Omental fat pad (tissue), 4 donors: ENCODE results near the gene PCDHGA9. TPM values are rescaled to one million over a fixed set of nuclear protein-coding genes. Genes with fewer than 3 reads are reported as not detected.
"Not testable (repeated sequence)": the region's sequence is repeated elsewhere in the genome, so short reads cannot be mapped to it uniquely, and the experiment has no call there.

Experiments used
- ATAC-seq: fragments of 150-250 bp; one replicate; pipeline ENCODE4 v1.9.1; 2016; ENCODE audit warnings: mild to moderate bottlenecking, moderate library complexity; ENCODE audit not compliant: low FRiP score
- DNase-seq: peaks from one replicate; pipeline ENCODE4 v3.0.0-alpha.2; 2019; ENCODE audit warnings: low spot score
- total RNA-seq, 4 donors: library from RNA; depleted of rRNA; stranded (reverse); fragments of >200 nt; gene quantifications; one replicate each; pipeline ENCODE4 v1.1.0, GENCODE V29; 2016
- TF ChIP-seq, protein P1 (sequence below), 3 donors: fragments of 450-650 bp; IDR thresholded peaks; one replicate each; pipeline ENCODE4 v1.5.1; 2016 to 2017; ENCODE audit warnings: antibody characterized with exemption in 3 of 3, mild to moderate bottlenecking in 3 of 3, moderate library complexity in 2 of 3

The PCDHGA9 gene
- total RNA-seq, 4 donors from 2014 or later = 5.0 to 14.8 (median 7.3) TPM

DNA sequence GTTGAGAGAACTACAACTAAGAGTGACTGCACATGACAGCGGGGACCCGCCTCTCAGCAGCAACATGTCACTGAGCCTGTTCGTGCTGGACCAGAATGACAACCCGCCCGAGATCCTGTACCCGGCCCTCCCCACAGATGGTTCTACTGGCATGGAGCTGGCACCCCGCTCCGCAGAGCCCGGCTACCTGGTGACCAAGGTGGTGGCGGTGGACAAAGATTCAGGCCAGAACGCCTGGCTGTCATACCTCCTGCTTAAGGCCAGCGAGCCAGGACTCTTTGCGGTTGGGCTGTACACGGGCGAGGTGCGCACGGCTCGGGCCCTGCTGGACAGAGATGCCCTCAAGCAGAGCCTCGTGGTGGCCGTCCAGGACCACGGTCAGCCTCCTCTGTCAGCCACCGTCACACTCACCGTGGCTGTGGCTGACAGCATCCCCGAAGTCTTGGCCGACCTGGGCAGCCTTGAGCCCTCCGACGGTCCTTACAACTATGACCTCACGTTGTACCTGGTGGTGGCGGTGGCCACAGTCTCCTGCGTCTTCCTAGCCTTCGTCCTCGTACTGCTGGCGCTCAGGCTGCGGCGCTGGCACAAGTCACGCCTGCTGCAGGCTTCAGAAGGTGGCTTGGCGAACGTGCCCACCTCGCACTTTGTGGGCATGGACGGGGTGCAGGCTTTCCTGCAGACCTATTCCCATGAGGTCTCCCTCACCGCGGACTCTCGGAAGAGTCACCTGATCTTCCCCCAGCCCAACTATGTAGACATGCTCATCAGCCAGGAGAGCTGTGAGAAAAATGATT, 17.9 kb upstream of the PCDHGA9 start:
- TF ChIP-seq, protein P1, sequence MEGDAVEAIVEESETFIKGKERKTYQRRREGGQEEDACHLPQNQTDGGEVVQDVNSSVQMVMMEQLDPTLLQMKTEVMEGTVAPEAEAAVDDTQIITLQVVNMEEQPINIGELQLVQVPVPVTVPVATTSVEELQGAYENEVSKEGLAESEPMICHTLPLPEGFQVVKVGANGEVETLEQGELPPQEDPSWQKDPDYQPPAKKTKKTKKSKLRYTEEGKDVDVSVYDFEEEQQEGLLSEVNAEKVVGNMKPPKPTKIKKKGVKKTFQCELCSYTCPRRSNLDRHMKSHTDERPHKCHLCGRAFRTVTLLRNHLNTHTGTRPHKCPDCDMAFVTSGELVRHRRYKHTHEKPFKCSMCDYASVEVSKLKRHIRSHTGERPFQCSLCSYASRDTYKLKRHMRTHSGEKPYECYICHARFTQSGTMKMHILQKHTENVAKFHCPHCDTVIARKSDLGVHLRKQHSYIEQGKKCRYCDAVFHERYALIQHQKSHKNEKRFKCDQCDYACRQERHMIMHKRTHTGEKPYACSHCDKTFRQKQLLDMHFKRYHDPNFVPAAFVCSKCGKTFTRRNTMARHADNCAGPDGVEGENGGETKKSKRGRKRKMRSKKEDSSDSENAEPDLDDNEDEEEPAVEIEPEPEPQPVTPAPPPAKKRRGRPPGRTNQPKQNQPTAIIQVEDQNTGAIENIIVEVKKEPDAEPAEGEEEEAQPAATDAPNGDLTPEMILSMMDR (IDR thresholded peaks at IDR 0.05) = no peak
- DNase-seq (no peak), ATAC-seq (no peak)

DNA sequence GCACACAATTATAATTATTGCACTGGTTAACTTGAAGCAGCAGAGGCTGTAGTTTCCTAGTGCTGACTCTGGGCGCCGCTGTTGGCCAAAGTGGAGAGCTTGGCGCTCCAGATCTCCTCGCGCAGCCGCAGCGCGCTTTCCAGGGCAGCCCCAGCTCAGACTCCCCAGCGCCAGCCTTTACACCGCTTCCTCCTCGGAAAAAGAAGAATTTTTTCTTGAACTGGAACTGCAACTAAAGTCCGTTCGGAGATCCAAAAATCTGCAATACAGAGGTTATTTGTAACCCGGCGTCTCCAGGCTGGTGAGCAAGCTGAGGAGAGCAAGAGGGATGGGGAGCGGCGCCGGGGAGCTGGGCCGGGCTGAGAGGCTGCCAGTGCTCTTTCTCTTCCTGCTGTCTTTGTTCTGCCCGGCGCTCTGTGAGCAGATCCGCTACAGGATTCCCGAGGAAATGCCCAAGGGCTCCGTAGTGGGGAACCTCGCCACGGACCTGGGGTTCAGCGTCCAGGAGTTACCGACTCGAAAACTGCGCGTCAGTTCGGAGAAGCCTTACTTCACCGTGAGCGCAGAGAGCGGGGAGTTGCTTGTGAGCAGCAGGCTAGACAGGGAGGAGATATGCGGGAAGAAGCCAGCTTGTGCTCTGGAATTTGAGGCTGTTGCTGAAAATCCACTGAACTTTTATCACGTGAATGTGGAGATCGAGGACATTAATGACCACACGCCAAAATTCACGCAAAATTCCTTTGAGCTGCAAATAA, 14.8 kb upstream of the PCDHGA9 start, which contains the start of gene PCDHGB4:
Gene PCDHGB4, plus strand, starts transcription at position 142 of the 755 bp plus-strand sequence. Its CDS starts 187 bp downstream, at position 329.
- ATAC-seq, DNase-seq: not testable (repeated sequence)

DNA sequence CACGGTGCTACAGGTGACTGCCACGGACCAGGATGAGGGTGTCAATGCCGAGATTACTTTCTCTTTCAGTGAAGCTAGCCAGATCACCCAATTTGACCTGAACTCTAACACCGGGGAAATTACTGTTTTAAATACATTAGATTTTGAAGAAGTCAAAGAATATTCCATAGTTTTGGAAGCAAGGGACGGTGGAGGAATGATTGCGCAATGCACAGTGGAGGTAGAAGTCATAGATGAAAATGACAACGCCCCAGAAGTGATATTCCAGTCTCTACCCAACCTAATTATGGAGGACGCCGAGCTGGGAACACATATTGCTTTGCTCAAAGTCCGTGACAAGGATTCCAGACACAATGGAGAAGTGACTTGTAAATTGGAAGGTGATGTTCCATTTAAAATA, 13.9 kb upstream of the PCDHGA9 start:
- ATAC-seq = no peak
- no peak for DNase-seq
- TF ChIP-seq, protein P1 (IDR thresholded peaks at IDR 0.05) = no peak

DNA sequence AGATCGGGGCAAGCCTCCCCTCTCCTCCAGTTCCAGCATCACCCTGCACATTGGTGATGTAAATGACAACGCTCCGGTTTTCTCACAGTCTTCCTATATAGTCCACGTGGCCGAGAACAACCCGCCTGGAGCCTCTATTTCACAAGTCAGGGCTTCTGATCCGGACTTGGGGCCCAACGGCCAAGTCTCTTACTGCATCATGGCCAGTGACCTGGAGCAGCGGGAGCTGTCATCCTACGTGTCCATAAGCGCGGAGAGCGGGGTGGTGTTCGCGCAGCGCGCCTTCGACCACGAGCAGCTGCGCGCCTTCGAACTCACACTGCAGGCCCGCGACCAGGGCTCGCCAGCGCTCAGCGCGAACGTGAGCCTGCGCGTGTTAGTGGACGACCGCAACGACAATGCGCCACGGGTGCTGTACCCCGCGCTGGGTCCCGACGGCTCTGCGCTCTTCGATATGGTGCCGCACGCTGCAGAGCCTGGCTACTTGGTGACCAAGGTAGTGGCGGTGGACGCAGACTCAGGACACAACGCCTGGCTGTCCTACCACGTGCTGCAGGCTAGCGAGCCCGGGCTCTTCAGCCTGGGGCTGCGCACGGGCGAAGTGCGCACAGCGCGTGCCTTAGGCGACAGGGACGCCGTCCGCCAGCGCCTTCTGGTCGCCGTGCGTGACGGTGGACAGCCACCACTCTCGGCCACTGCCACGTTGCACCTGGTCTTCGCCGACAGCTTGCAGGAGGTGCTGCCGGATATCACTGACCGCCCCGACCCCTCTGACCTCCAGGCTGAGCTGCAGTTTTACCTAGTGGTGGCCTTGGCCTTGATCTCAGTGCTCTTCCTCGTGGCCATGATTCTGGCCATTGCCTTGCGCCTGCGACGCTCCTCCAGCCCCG, 13.2 kb upstream of the PCDHGA9 start:
- ATAC-seq (no peak), DNase-seq (no peak)
- TF ChIP-seq, protein P1 (IDR thresholded peaks at IDR 0.05) = no peak

DNA sequence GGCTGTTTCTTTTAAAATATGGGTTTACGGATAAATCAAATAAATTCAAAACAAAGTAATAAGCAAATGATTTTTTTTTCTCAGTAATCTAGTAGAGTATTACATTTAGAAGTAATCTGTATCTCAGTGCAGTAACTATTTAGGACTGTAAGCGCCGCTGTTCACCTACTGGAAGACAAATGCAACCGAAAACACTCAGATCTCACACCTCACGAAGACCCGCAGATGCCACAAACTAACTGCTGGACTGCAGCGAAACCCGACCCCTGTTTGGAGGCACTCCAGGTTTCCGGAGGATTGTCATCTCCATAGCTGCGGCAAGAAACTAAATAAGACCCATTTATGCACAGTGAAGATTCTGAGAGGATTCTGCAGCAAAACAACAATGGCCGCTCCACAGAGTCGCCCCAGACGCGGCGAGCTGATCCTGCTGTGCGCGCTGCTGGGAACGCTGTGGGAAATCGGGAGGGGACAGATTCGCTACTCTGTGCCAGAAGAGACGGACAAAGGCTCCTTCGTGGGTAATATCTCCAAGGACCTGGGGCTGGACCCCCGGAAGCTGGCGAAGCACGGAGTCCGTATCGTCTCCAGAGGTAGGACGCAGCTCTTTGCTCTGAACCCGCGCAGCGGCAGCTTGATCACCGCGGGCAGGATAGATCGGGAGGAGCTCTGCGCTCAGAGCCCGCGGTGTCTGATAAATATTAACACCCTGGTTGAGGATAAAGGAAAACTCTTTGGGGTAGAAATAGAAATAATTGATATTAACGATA, 10.0 kb upstream of the PCDHGA9 start, which contains the start of gene PCDHGA8:
Gene PCDHGA8, plus strand, starts transcription at position 205 of the 770 bp plus-strand sequence. Its CDS starts 181 bp downstream, at position 386.
- ATAC-seq = no peak
- DNase-seq = no peak
- TF ChIP-seq, protein P1 (IDR thresholded peaks at IDR 0.05) = no peak

DNA sequence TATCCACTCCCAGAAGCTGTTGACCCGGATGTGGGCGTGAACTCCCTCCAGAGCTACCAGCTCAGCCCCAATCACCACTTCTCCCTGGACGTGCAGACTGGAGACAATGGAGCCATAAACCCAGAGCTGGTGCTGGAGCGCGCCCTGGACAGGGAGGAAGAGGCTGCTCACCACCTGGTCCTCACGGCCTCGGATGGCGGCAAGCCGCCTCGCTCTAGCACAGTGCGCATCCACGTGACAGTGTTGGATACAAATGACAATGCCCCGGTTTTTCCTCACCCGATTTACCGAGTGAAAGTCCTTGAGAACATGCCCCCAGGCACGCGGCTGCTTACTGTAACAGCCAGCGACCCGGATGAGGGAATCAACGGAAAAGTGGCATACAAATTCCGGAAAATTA, 9.3 kb upstream of the PCDHGA9 start:
- no peak for ATAC-seq
- no peak for DNase-seq
- TF ChIP-seq, protein P1 (IDR thresholded peaks at IDR 0.05) = no peak

DNA sequence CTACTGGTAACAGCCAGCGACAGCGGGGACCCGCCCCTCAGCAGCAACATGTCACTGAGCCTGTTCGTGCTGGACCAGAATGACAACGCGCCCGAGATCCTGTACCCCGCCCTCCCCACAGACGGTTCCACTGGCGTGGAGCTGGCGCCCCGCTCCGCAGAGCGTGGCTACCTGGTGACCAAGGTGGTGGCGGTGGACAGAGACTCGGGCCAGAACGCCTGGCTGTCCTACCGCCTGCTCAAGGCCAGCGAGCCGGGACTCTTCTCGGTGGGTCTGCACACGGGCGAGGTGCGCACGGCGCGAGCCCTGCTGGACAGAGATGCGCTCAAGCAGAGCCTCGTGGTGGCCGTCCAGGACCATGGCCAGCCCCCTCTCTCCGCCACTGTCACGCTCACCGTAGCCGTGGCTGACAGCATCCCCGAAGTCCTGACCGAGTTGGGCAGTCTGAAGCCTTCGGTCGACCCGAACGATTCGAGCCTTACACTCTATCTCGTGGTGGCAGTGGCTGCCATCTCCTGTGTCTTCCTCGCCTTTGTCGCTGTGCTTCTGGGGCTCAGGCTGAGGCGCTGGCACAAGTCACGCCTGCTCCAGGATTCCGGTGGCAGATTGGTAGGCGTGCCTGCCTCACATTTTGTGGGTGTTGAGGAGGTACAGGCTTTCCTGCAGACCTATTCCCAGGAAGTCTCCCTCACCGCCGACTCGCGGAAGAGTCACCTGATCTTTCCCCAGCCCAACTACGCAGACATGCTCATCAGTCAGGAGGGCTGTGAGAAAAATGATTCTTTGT, 8.0 kb upstream of the PCDHGA9 start:
- DNase-seq, ATAC-seq: not testable (repeated sequence)

DNA sequence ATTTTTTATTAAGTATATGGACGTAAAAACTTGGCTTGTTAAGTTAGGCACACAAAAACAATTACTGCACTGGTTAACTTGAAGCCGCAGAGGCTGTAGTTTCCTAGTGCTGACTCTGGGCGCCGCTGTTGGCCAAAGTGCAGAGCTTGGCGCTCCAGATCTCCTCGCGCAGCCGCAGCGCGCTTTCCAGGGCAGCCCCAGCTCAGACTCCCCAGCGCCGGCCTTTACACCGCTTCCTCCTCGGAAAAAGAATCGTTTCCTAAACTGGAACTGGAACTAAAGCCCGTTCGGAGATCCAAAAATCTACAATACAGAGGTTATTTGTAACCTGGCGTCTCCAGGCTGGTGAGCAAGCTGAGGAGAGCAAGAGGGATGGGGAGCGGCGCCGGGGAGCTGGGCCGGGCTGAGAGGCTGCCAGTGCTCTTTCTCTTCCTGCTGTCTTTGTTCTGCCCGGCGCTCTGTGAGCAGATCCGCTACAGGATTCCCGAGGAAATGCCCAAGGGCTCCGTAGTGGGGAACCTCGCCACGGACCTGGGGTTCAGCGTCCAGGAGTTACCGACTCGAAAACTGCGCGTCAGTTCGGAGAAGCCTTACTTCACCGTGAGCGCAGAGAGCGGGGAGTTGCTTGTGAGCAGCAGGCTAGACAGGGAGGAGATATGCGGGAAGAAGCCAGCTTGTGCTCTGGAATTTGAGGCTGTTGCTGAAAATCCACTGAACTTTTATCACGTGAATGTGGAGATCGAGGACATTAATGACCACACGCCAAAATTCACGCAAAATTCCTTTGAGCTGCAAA, 4.6 kb upstream of the PCDHGA9 start, which contains the start of gene PCDHGB5:
Gene PCDHGB5, plus strand, starts transcription at position 192 of the 796 bp plus-strand sequence. Its CDS starts 181 bp downstream, at position 373.
- peak; percentile 59 for ATAC-seq
- DNase-seq = not testable (repeated sequence)
